Activated CD8-positive, alpha-beta memory T cell treated with anti-CD3 and anti-CD28 coated beads, Interleukin-2, amount 10 ng/mL, durations not matched to agents 7 days and 5 days (primary cell): ENCODE data around the gene RAF1. TPM values are rescaled to one million over a fixed set of nuclear protein-coding genes. Genes with fewer than 3 reads are reported as not detected.
"Not testable (repeated sequence)": the region's sequence is repeated elsewhere in the genome, so short reads cannot be mapped to it uniquely, and the experiment has no call there.

Experiments
- ATAC-seq: fragments of 150-1000 bp; cut with Tn5 transposase; one replicate; pipeline ENCODE4 v1.10.0; 2021; ENCODE audit warnings: moderate library complexity
- CTCF ChIA-PET: fragments of 350-600 bp; sonication (Branson Sonifier 250); formaldehyde crosslinking; loops from one replicate; lab custom pipeline; 2021; ENCODE audit warnings: antibody characterized with exemption; lab: Charles Lee
- DNase-seq: peaks from one replicate; pipeline ENCODE4 v3.0.0-alpha.2; 2020
- H3K27ac Mint-ChIP-seq: one replicate; pipeline ENCODE4 v1.8.0; 2021; ENCODE audit warnings: mild to moderate bottlenecking, mixed read lengths
- H3K27me3 Mint-ChIP-seq: one replicate; pipeline ENCODE4 v1.8.0; 2021; ENCODE audit warnings: mixed read lengths
- H3K36me3 Mint-ChIP-seq: one replicate; pipeline ENCODE4 v1.8.0; 2021; ENCODE audit warnings: mild to moderate bottlenecking, mixed read lengths
- H3K4me1 Mint-ChIP-seq: one replicate; pipeline ENCODE4 v1.8.0; 2021; ENCODE audit warnings: mixed read lengths
- H3K4me3 Mint-ChIP-seq: one replicate; pipeline ENCODE4 v1.8.0; 2021; ENCODE audit warnings: mild to moderate bottlenecking, moderate library complexity, mixed read lengths
- H3K9me3 Mint-ChIP-seq: one replicate; pipeline ENCODE4 v1.8.0; 2022; ENCODE audit warnings: low read depth, mixed read lengths
- total RNA-seq, 2 experiments: library from RNA; stranded (reverse); gene quantifications; one replicate each; pipeline ENCODE4 v1.2.3, GENCODE V29; 2021

RAF1 gene
- total RNA-seq, 2 experiments from 2014 or later = 92.4 to 96.8 TPM

- Mint-ChIP-seq H3K9me3 (no peaks in the 10 kb centered on the region), H3K4me1 (peaks cover 51% of the 10 kb centered on the region), H3K27ac (peak within 1 kb of the TSS; percentile 89), H3K36me3 (no peaks in the 10 kb centered on the region), H3K27me3 (peaks cover 25% of the 10 kb centered on the region), H3K4me3 (peak within 1 kb of the TSS; percentile 90)
- ATAC-seq (peak; percentile 98), DNase-seq (peak; percentile 87)
- CTCF ChIA-PET = interaction anchor here (1.7 kb wide), 1 partner anchor 72 kb away, joined by 4 read pairs; the partner anchor contains the start of gene TSEN2
Observed at GRCh38 chr3:12556690-12557472, 107.0 kb downstream of the RAF1 start, which contains the start of gene MKRN2. TSS of gene MKRN2 (plus strand) at chr3:12557087. CDS start at chr3:12557151, 64 bp downstream.

- Mint-ChIP-seq H3K27ac (peak overlapping the region; percentile 89), H3K36me3 (no peaks in the 10 kb centered on the region), H3K27me3 (peaks cover 25% of the 10 kb centered on the region), H3K9me3 (no peaks in the 10 kb centered on the region), H3K4me3 (peak overlapping the region; percentile 90), H3K4me1 (peaks cover 49% of the 10 kb centered on the region)
- ATAC-seq (no peak), DNase-seq (no peak)
- CTCF ChIA-PET = interaction anchor here (1.7 kb wide), 1 partner anchor 72 kb away, joined by 4 read pairs; the partner anchor contains the start of gene TSEN2
Observed at GRCh38 chr3:12556314-12556689, 107.6 kb downstream of the RAF1 start.

- H3K9me3 Mint-ChIP-seq = no peaks in the 10 kb centered on the region
- H3K27me3 Mint-ChIP-seq = peaks cover 38% of the 10 kb centered on the region
- ATAC-seq (no peak), DNase-seq (no peak)
- H3K4me1 Mint-ChIP-seq = peaks cover 30% of the 10 kb centered on the region
- CTCF ChIA-PET = interaction anchor here (0.6 kb wide), 2 partner anchors 11 to 110 kb away, joined by 3 read pairs; partner anchors contain the start of gene RAF1
- no peak overlapping the region for H3K27ac Mint-ChIP-seq
- no peaks in the 10 kb centered on the region for H3K36me3 Mint-ChIP-seq
- peak overlapping the region; percentile 82 for H3K4me3 Mint-ChIP-seq
Observed at GRCh38 chr3:12553921-12554391, 110.0 kb downstream of the RAF1 start.

GRCh38 chr3:12549971-12550760, 113.8 kb downstream of the RAF1 start:
- no peaks in the 10 kb centered on the region for H3K9me3 Mint-ChIP-seq
- H3K27ac Mint-ChIP-seq = no peak overlapping the region
- H3K4me3 Mint-ChIP-seq = no peak overlapping the region
- CTCF ChIA-PET = no interaction called here
- no peak for DNase-seq
- no peak for ATAC-seq
- H3K36me3 Mint-ChIP-seq = no peaks in the 10 kb centered on the region
- H3K27me3 Mint-ChIP-seq = peaks cover 31% of the 10 kb centered on the region
- peaks cover 6% of the 10 kb centered on the region for H3K4me1 Mint-ChIP-seq

DNA sequence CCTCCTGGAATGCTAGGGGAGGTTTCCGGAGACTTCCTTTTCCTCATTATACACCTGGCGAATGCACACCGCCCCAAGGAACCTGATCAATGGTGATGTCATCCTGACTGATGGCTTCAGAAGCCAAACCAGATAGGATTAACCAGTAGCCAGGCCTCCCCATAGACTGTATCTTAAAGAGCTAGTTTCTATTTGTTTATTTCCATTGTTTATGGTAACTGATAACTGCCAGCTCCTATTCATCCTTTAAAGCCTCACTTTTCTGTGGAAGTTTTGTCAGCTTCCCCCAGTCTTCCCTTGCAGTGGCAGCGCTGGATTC, 118.5 kb downstream of the RAF1 start, which contains the start of gene MKRN2OS:
TSS of gene MKRN2OS (minus strand) at position 27 of the 319 bp plus-strand sequence. CDS start 35 bp downstream, outside the sequence.
- Mint-ChIP-seq H3K27me3 (peaks cover 8% of the 10 kb centered on the region), H3K9me3 (no peaks in the 10 kb centered on the region), H3K4me1 (peaks cover 5% of the 10 kb centered on the region), H3K27ac (no peak within 1 kb of the TSS), H3K4me3 (no peak within 1 kb of the TSS), H3K36me3 (no peaks in the 10 kb centered on the region)
- DNase-seq (no peak), ATAC-seq (no peak)
- CTCF ChIA-PET = no interaction called here

DNA sequence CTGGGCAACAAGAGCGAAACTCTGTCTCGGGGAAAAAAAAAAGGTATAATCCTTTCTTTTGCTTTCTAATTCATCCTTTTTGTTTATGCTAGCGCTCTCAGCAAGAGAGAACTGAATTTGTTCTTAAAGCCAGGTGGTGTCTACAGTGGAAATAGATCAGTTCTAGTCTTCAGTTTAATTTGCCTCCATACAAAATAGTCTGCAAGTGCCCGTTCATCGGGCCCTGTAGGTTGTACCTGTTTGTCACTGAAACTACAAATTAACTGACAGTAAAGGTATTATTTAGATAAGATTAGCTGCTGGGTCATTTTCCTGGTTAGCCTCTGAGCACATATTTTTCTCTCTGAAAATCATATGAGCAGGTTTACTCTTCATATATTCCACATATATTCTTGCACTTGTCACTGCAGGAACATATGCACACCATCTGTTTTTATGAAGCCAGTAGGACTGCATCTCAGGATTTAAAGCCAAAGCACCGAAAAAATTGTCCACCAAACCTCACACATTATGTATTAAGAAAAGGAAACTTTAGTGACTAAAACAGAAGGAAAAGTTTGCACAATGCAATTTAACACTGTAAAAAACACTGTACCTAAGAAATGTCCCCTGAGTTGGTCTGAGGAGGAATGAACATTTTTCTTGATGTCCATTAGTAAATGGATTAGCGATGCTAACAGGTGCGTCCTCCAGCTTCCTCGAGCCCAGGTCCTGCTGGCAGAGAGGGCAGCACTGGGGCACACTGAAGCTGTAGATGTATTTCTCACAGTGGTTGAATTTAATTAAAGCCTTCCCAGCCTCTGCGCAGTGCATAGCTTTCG, 119.1 kb downstream of the RAF1 start:
- H3K36me3 Mint-ChIP-seq = no peaks in the 10 kb centered on the region
- peaks cover 3% of the 10 kb centered on the region for H3K27me3 Mint-ChIP-seq
- peaks cover 5% of the 10 kb centered on the region for H3K4me1 Mint-ChIP-seq
- no peaks in the 10 kb centered on the region for H3K9me3 Mint-ChIP-seq
- ATAC-seq = no peak
- DNase-seq = no peak
- CTCF ChIA-PET = no interaction called here
- H3K4me3 Mint-ChIP-seq = no peak overlapping the region
- no peak overlapping the region for H3K27ac Mint-ChIP-seq

GRCh38 chr3:12543497-12543896, 120.4 kb downstream of the RAF1 start:
- ATAC-seq, H3K27me3 Mint-ChIP-seq, H3K4me1 Mint-ChIP-seq, H3K36me3 Mint-ChIP-seq, H3K9me3 Mint-ChIP-seq, H3K27ac Mint-ChIP-seq, H3K4me3 Mint-ChIP-seq, DNase-seq: not testable (repeated sequence)
- CTCF ChIA-PET = interaction anchor here (1.6 kb wide), 1 partner anchor 11 kb away, joined by 3 read pairs; no protein-coding TSS in a partner anchor

GRCh38 chr3:12541625-12542024, 122.3 kb downstream of the RAF1 start:
- CTCF ChIA-PET = interaction anchor here (1.1 to 1.2 kb wide), 2 partner anchors 12 to 36 kb away, joined by 3 read pairs; no protein-coding TSS in a partner anchor
- H3K9me3 Mint-ChIP-seq = no peaks in the 10 kb centered on the region
- H3K36me3 Mint-ChIP-seq = no peaks in the 10 kb centered on the region
- H3K4me1 Mint-ChIP-seq = peaks cover 5% of the 10 kb centered on the region
- no peak overlapping the region for H3K4me3 Mint-ChIP-seq
- DNase-seq (no peak), ATAC-seq (no peak)
- no peak overlapping the region for H3K27ac Mint-ChIP-seq
- H3K27me3 Mint-ChIP-seq = no peaks in the 10 kb centered on the region

- H3K4me3 Mint-ChIP-seq = no peak overlapping the region
- ATAC-seq = no peak
- CTCF ChIA-PET = no interaction called here
Observed at GRCh38 chr3:12536423-12536822, 127.5 kb downstream of the RAF1 start.

More at GRCh38 chr3:12536423-12536822, 127.5 kb downstream of the RAF1 start:
- no peaks in the 10 kb centered on the region for H3K4me1 Mint-ChIP-seq
- no peaks in the 10 kb centered on the region for H3K36me3 Mint-ChIP-seq
- no peak for DNase-seq
- no peaks in the 10 kb centered on the region for H3K27me3 Mint-ChIP-seq
- no peaks in the 10 kb centered on the region for H3K9me3 Mint-ChIP-seq
- no peak overlapping the region for H3K27ac Mint-ChIP-seq

Other genes starting within 250 kb of the RAF1 start
- 10 to 100 TPM; 12.6 to 13.0 TPM for gene TSEN2, start 179.6 kb downstream of the RAF1 start, total RNA-seq
- gene MKRN2OS, start 118.6 kb downstream of the RAF1 start, total RNA-seq = not detected
- 10 to 100 TPM; 20.3 to 22.4 TPM for gene MKRN2, start 107.0 kb downstream of the RAF1 start, total RNA-seq
- not detected for gene TMEM40, start 95.1 kb upstream of the RAF1 start, total RNA-seq
- under 1 TPM; 0.05 to 0.09 TPM for gene CAND2, start 132.6 kb upstream of the RAF1 start, total RNA-seq
- gene RPL32, start 177.4 kb upstream of the RAF1 start, total RNA-seq = 1,000 to 10,000 TPM; 1,759 to 1,893 TPM